HG03139 (cell line): ENCODE measurements around the gene KCNQ5.

Source experiments
- ATAC-seq: cut with Tn5 transposase; IDR thresholded peaks from one replicate; pipeline ENCODE4 v1.9.1; 2021; ENCODE audit not compliant: unreplicated experiment

KCNQ5 gene

GRCh38 chr6:73086726-73087125 lies 464.9 kb downstream of the KCNQ5 start:
- ATAC-seq = no peak

DNA sequence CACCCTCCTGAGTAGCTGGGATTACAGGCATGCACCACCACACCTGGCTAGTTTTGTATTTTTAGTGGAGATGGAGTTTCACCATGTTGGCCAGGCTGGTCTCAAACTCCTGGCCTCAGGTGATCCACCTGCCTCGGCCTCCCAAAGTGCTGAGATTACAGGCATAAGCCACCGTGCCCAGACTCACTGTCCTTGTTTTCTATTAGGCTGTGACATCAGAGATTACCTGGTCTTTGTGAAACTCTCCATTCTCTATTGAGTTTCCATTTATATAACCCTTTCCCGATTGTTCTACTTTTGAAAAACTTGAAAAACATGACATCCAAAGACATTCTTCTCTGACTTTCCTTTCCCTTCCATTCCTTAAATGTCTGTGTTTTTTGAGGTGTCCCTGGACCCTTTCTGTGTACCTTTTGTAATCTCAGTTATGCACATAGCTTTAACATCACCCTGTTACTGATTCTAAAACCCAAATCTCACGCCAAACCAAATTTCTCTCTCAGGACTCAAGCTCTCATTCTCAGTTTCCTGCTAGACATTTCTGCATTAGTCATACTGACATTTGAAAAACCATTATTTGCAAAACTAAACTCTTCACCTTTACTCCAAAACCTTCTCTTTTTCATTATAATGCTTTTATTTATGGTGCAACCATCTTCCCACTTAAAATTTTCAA lies 466.4 kb downstream of the KCNQ5 start:
- no peak for ATAC-seq

GRCh38 chr6:73104921-73105320 lies 483.1 kb downstream of the KCNQ5 start:
- ATAC-seq = no peak

DNA sequence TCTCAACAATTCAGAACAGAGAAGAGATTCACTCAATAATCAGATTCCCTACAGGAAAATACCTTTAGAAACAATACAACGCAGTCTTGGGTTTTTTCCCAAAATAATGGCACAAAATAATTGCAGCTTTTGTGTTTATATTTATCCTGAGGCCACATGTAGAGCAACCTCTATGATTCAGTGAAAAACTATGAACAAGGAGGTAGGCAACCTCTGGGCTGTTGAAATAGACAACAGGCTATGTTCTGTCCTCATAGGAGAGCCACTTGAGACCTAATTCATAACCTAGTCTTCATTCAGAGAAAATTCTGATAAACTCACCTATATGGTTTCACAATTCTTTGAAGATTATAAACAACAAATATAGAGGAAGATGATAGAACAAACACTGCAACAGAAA lies 485.2 kb downstream of the KCNQ5 start:
- no peak for ATAC-seq

GRCh38 chr6:73108949-73109348 lies 487.1 kb downstream of the KCNQ5 start:
- no peak for ATAC-seq

GRCh38 chr6:73109659-73110058 lies 487.8 kb downstream of the KCNQ5 start:
- no peak for ATAC-seq

DNA sequence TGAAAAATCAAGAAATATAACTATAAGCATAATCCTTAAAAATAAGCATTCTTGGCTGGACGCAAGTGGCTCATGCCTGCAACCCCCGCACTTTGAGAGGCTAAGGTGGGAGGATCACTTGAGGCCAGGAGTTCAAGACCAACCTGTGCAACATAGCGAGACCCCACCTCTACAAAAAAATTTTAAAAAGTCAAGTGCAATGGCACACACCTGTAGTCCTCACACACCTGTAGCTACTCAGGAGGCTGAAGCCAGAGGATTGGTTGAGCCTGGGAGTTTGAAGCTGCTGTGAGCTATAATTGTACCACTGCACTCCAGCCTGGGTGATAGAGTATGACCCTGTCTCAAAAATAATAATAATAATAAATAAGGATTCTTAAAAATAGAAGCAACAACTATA lies 494.5 kb downstream of the KCNQ5 start:
- no peak for ATAC-seq

DNA sequence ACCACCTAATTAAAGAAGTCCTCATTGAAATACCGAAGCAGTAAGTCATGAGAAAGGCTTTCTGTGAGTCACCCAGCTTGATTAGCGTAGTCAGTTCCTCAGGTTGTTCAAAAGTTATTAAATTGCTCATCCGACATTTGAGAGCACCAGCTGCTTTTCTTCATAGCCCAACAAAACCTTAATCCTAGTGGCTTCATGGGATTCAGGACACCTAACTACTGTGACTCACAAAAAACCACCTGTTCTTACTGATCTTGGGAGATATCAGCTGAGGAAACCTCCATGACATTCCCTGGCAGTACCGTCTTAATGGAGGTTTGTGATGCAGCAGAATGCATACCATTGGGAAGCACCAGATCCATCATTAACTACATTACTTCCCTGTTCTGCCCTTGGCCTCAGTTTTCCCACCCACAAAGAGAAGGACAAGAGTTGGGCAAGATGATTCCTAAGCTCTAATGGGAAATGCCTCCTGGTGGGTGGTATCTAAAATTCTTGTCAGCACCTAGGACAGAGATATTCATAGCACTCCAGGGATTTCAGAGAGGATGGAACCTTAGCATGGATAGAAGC lies 499.6 kb downstream of the KCNQ5 start:
- ATAC-seq = no peak

DNA sequence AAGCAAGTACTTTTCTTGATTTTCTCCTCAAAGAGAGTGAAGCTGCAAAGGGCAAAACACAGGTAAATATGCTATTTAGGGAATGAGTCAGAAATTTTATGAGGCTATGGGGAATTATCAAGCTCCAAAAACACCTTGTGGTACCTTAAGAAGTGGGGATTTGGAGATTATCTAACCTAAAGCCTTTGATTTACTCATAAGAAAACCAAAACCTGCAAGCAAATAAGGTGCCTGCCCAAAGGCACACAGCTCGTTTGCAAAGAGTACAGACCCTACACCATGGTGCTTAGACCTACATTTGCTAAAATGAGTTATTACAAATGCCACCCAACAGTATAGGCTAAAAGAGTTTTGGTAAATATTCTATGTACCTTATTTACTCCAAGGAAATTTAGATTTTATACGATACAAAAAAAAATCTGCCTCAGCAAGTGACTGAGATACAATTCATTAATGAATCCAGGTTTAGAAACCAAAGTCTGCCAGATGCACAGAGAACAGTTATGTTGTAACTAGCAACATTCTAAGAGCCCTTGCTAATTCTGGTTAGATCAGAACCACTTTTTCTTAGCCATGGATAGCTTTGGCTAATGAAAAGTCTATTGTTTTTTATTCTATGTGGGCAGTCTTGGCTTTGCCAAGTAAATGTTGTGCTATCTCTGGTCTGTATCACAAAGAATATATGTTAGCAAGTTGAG lies 501.9 kb downstream of the KCNQ5 start:
- no peak for ATAC-seq

GRCh38 chr6:73129653-73130443 lies 508.0 kb downstream of the KCNQ5 start:
- peak; percentile 89 for ATAC-seq

GRCh38 chr6:73131706-73132105 lies 509.8 kb downstream of the KCNQ5 start:
- no peak for ATAC-seq

DNA sequence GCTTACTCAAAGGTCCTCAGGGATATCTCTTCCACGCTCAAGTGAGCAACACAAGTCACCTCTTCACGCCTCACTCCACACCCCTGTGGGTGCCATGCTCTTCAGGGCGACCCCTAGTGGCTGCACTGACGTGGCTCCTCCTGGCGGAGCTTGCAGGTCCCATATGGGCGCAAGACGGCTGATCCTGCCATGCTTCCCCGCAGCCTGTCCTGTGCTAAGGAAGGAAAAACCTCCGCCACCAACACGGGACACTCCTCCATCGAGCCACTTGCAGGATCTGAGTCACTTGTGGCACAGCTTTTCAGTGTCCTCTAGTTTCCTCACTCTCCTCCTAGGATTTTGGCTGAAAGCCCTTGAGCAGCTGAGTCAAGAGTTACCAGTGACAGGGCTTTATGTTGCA lies 512.7 kb downstream of the KCNQ5 start:
- no peak for ATAC-seq

GRCh38 chr6:73139681-73140383 lies 518.0 kb downstream of the KCNQ5 start:
- ATAC-seq = peak; percentile 53

GRCh38 chr6:73143551-73143950 lies 521.7 kb downstream of the KCNQ5 start:
- ATAC-seq = no peak

DNA sequence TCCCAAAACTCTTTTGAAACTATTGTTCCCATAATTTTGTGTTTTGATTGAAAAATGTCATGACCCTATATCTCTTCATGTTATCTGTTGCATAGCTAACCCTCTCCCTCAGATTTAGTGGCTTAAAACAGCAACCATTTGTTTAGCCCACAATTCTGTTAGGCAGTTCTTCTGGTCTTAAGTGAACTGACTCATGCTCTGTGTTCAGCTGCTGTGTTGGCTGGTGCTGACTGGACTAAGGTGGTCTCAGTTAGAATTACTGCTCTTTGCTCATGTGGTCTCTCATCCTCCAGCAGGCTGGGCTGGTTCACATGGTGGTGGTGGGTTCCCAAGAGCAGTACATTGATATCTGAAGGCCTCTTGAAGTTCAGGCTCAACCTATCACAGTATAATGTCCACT lies 522.7 kb downstream of the KCNQ5 start:
- no peak for ATAC-seq

GRCh38 chr6:73145690-73146089 lies 523.8 kb downstream of the KCNQ5 start:
- ATAC-seq = no peak

- ATAC-seq = no peak
These were observed 529.9 kb downstream of the KCNQ5 start for GRCh38 chr6:73151732-73152131.

- no peak for ATAC-seq
These were observed 530.7 kb downstream of the KCNQ5 start for GRCh38 chr6:73152556-73152955.

GRCh38 chr6:73152966-73153757 lies 531.3 kb downstream of the KCNQ5 start:
- ATAC-seq = no peak
